NCI-H2107 treated with DMSO at 0.1 percent for 48 hours (cell line): ENCODE results near the gene C22orf15.

Experiments
- DNase-seq: peaks from one replicate; lab custom pipeline; 2025; ENCODE audit not compliant: unreplicated experiment; lab: John Stamatoyannopoulos, UW

Gene C22orf15

GRCh38 chr22:23772649-23773473, 10.1 kb downstream of the C22orf15 start, which contains the start of gene MMP11:
Gene MMP11 (plus strand): TSS chr22:23772849. CDS start chr22:23772871, 22 bp downstream.
- DNase-seq: peak; percentile 24

- DNase-seq: no peak
Observed at GRCh38 chr22:23773483-23774113, 10.8 kb downstream of the C22orf15 start.

- no peak for DNase-seq
Observed at GRCh38 chr22:23774114-23774921, 11.5 kb downstream of the C22orf15 start.

GRCh38 chr22:23774922-23775436, 12.2 kb downstream of the C22orf15 start:
- DNase-seq: no peak

- DNase-seq: no peak
Observed at GRCh38 chr22:23775779-23776375, 13.1 kb downstream of the C22orf15 start.

GRCh38 chr22:23777776-23778576, 15.2 kb downstream of the C22orf15 start:
- DNase-seq: peak; percentile 16

- no peak for DNase-seq
Observed at GRCh38 chr22:23778577-23778900, 15.7 kb downstream of the C22orf15 start.

- DNase-seq: no peak
Observed at GRCh38 chr22:23779083-23779482, 16.3 kb downstream of the C22orf15 start.

- DNase-seq: no peak
Observed at GRCh38 chr22:23779731-23780130, 16.9 kb downstream of the C22orf15 start.

- no peak for DNase-seq
Observed at GRCh38 chr22:23780146-23780748, 17.5 kb downstream of the C22orf15 start.

GRCh38 chr22:23781065-23781464, 18.3 kb downstream of the C22orf15 start:
- no peak for DNase-seq

- DNase-seq: no peak
Observed at GRCh38 chr22:23781511-23782183, 18.9 kb downstream of the C22orf15 start.

GRCh38 chr22:23782252-23782651, 19.5 kb downstream of the C22orf15 start:
- no peak for DNase-seq

GRCh38 chr22:23782703-23783102, 19.9 kb downstream of the C22orf15 start:
- DNase-seq: no peak

GRCh38 chr22:23783265-23784150, 20.7 kb downstream of the C22orf15 start:
- DNase-seq: no peak

GRCh38 chr22:23784215-23784732, 21.5 kb downstream of the C22orf15 start:
- no peak for DNase-seq

GRCh38 chr22:23786261-23786710, 23.5 kb downstream of the C22orf15 start:
- DNase-seq: no peak
